NOMO-1 treated with dmso at 0.1 percent for 144 hours (cell line): ENCODE measurements around the gene INPP5A.
A peak's percentile ranks its signal among the peaks of the same experiment; 100 is the strongest.

Experiments used
- DNase-seq: peaks from one replicate; lab custom pipeline; 2025; ENCODE audit not compliant: unreplicated experiment; lab: John Stamatoyannopoulos, UW

Gene INPP5A

DNA sequence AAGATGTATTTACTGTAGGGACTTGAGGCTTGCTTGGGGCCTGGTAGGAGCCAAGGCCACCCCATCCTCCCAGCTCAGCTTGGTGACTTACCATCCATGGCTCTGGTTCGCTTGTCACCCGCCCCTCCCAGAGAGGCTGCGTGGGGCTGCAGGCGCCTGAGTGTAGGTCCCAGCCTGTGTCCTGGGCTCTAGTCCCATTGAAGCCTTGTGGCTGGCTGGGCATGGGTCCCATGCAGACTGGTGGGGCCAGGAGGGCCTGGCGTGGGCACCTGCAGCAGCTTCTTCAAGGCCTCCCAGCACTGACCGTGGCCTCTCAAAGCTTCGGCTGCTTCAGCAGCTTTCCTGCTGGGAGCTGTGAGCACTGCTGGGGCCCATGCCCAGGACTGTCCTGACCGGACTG lies 118.1 kb downstream of the INPP5A start:
- no peak for DNase-seq

- DNase-seq = no peak
Measured at GRCh38 chr10:132656283-132657126, 118.9 kb downstream of the INPP5A start.

GRCh38 chr10:132657127-132657706 lies 119.6 kb downstream of the INPP5A start:
- DNase-seq = no peak

GRCh38 chr10:132657748-132658147 lies 120.2 kb downstream of the INPP5A start:
- DNase-seq = no peak

DNA sequence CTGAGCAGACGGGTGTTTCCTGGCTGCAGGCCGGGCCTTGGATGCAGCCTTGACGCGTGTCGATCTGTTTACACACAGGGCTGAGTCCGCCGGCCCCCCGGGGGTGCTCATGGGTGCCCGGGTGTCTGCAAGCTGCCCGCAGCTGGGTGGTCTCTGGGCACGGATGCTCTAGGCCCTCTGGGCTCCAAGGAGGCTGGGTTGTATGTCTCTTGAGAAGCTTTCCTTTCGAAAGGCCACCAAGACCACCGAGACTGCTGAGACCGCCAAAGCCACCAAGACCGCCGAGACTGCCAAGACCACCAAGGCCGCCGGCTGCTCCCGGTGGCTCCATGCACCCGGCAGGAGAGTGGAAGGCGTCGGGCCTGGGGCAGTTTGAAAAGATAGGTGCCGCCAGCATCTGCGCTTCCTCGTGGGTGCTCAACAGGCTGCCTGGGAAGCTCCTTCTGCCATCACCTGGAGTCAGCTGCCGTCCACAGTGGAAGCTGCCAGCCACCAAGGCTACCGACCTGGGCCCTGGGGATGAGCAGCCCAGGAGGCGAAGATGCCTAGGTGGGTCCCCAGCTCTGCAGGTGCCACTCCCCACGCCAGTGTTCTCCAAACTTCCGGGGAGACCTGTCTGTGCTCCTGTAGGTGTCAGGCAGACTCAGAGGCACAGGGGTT lies 121.1 kb downstream of the INPP5A start:
- DNase-seq = no peak

DNA sequence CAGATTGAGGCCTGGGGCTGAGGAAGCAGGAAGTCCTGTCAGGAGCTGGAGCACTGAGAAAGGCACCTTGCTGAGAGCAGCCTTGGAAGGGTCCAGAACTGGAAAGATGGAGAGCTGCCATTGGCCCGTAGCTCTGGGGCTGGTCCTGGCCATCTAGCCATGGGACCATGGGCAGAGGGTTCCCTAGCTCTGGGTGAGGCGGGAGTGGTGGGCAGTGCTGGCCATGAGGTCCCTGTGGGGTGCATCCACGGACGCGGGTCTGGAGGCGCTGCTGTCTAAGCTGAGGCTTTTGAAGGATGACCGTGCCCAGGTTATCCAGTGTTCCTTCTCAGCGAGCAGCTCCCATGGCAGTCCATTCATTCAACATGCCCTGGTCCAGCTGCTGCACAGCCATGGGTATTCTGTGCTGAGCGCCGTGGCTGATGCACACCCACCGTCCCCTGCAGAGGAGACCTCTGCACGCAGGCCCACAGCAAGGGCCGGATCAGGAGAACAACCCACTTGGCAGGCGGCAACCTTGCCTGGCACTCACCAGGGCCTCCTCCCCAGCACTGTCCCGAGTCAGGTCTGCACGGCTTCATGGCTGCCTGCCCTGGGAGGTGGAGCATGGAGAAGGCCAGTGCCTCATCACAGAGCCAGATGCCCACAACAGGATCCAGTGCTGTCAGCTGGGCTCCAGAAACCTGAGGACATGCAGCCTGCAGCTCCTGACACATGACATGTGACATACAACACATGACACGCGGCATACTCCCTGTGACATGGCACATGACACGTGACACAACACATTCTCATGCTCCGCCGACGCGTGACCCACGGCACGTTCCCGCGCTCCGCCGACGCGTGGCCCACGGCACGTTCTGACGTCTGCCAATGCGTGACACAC lies 121.9 kb downstream of the INPP5A start:
- no peak for DNase-seq

GRCh38 chr10:132660385-132660784 lies 122.8 kb downstream of the INPP5A start:
- DNase-seq = no peak

DNA sequence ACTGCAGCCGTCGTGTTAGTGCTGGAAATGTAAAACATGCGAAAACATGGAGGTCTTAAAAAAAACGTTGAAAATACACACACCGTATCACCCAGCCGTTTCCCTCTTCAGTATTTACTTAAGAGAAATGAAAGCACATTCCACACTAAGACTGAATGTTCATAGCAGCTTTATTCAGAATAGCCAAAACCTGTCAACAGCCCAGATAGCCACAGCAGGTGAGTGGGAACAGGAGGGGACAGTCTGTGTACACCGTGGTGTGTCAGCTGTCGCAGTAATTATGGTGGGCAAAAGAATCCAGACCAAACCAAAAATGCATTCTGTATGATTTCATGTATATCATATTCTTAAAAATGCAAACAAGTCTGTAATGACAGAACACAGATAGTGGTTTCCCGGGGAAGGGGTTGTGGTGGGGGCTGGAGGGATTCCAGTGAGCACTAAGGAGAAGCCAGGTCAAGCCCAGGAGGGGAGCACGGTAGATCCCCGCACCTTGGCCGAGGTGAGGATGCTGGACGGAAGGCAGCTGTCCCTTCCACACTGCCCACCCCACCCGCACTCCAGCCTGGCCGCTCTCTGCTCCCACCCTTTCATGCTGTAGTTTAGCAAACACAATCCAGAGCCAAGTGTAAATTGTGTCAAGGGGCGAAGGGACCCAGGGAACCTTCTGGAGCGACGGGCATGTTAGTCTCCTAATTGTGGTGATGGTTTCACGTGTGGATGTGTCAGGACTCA lies 124.8 kb downstream of the INPP5A start:
- DNase-seq = no peak

DNA sequence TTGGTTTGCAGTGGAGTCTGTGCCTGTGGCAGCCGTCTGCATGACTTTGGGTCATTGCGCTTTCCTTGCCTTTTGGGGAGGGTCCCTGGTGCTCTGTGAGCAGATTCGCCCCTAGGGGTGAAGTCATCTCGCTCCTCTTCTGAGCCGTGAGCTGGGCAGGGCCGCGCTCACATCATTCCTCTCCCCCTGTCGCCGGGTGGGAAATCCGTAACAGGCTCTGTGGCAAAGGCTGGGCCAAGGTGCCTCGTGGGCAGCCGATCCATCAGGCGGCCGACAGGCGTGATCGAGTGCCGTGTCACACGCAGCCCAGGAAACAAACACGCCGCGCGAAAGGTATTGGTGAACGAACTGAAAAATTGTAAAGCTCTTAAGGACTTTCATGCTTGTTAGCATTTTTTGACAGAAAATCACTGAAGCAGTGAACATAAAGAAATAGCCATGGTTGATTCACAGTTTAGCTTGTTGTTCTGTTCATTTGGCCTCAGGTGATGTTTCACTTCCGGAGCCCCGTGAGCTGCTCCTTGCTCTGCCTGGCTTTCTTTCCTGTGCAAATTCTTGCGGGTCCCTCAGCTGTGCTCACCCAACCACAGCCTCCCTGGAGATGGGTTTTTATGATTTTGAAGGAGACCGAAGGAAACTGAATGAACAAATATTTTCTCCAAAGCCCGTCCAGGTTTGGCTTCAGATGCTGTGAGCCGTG lies 126.2 kb downstream of the INPP5A start:
- DNase-seq = no peak

DNA sequence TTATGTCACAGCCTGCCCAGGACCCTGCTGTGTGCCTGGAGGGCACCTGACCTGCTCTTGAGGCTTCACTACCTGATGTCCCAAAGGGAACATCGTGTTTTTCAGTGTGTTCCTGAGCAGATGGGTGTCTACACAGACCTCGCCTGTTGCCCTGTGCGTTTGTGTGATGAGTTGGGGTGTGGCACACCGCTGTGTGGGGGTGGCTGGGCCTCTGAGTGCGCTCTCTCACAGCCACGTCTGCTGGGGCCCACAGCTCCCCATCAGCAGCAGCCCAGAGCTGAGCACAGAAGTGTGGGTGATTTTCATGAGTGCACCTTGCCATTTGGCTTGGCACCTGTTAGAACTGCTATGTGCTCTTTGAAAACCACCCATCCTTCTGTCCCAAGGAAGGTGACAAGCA lies 126.8 kb downstream of the INPP5A start:
- no peak for DNase-seq

DNA sequence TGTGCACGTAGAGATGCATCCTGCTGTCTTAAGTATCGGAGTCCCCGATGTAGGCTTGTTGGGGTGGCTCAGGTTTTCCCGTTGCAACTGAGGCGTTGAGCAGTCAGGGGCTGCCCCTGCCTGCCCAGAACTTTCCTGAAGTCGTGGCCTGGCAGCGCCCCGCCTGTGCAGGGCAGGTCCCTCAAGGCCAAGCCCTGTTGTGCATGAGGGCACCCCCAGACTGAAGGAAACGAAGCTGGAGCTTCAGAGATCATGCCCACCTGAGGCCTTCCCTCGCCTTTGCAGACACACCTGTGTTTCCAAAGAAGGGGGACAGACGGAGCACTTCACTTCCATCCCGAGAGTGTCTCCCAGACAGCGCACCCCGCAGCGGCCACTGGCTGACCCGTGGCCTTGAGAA lies 127.3 kb downstream of the INPP5A start:
- DNase-seq = no peak

- DNase-seq = peak; percentile 19
Measured at GRCh38 chr10:132665946-132666704, 128.5 kb downstream of the INPP5A start.

- no peak for DNase-seq
Measured at GRCh38 chr10:132666705-132667341, 129.2 kb downstream of the INPP5A start.

GRCh38 chr10:132667342-132668047 lies 129.9 kb downstream of the INPP5A start:
- DNase-seq = no peak

- no peak for DNase-seq
Measured at GRCh38 chr10:132668048-132668394, 130.4 kb downstream of the INPP5A start.

- DNase-seq = no peak
Measured at GRCh38 chr10:132669208-132669861, 131.7 kb downstream of the INPP5A start.

DNA sequence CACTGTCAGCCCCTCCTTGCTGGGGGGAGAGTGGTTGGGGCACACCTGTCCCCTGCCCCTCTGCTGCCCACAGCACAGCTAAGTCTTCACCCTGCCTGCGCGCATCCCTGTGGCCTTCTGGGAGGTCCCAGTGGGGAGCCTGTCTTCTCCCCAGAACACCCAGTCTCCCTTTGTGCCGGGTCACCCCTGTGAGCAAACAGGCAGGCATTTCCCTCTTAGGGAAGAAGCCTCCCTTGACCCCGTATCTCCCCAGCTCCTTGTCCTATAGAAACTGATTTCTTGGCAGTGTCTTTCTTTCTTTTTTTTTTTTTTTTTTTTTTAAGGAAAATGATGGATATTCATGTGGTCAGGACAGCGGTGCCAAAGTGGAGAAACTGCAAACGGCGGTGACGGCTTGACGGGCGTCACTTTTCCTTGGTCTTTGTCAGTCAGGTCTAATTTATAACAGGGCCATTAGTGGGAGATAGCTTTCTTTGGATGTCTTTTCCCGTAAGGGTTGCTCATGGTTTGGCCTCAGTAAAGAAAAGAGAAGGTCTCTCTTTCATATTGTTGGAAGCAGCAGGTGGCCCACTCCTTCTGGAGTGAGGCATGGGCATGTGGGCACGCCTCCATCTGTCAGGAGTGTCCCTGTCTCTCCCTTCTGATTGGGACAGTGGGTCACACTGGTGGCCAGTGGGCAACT lies 133.1 kb downstream of the INPP5A start:
- no peak for DNase-seq
